NB4 (cell line): ENCODE results near the gene TXLNG.

Experiments
- CTCF ChIP-seq: IDR thresholded peaks from one replicate; pipeline ENCODE4 v1.5.1; 2012; ENCODE audit warnings: low read depth, low read length
- POLR2A ChIP-seq: IDR thresholded peaks from 2 replicates; pipeline ENCODE4 v1.6.1; 2011; ENCODE audit warnings: mild to moderate bottlenecking; ENCODE audit not compliant: insufficient read length; ENCODE audit errors: extremely low read depth

GRCh38 chrX:16778993-16779392 lies 7.3 kb upstream of the TXLNG start:
- TF ChIP-seq CTCF: no peak
- no peak for TF ChIP-seq POLR2A
